Neural cell (in vitro differentiated cells): ENCODE measurements around the gene SCD. TPM values are rescaled to one million over a fixed set of nuclear protein-coding genes. Genes with fewer than 3 reads are reported as not detected.

Experiments
- H2AFZ ChIP-seq: fragments of 200-600, 300-800 bp; sonication (generic), shearing (Covaris generic); 2 replicates; pipeline ENCODE4 v1.6.0; 2014; ENCODE audit warnings: low read depth, mild to moderate bottlenecking, antibody characterized with exemption, low read length, moderate library complexity
- H3F3A ChIP-seq: fragments of 200-600 bp; shearing (Covaris generic); 2 replicates; pipeline ENCODE4 v1.6.1; 2016; ENCODE audit warnings: mild to moderate bottlenecking, moderate library complexity, mixed read lengths, antibody characterized with exemption, low read length; ENCODE audit not compliant: insufficient read depth, poor library complexity, severe bottlenecking
- H3K27ac ChIP-seq: fragments of 200-600, 300-800 bp; sonication (generic), shearing (Covaris generic); 2 replicates; pipeline ENCODE4 v1.5.1; 2014; ENCODE audit warnings: mild to moderate bottlenecking, low read length, moderate library complexity
- H3K27me3 ChIP-seq: fragments of 300-800, 200-600 bp; sonication (generic), shearing (Covaris generic); 2 replicates; pipeline ENCODE4 v1.6.0; 2014; ENCODE audit warnings: mild to moderate bottlenecking, low read depth, low read length, moderate library complexity; ENCODE audit not compliant: insufficient read depth
- H3K36me3 ChIP-seq: fragments of 300-800, 200-600 bp; sonication (generic), shearing (Covaris generic); 2 replicates; pipeline ENCODE4 v1.5.1; 2014; ENCODE audit warnings: mild to moderate bottlenecking, antibody characterized with exemption, low read length, moderate library complexity; ENCODE audit not compliant: insufficient read depth
- H3K4me2 ChIP-seq: fragments of 300-800, 200-600 bp; sonication (generic), shearing (Covaris generic); 2 replicates; pipeline ENCODE4 v1.6.0; 2014; ENCODE audit warnings: mild to moderate bottlenecking, low read length
- H3K4me3 ChIP-seq: fragments of 300-800, 200-600 bp; sonication (generic), shearing (Covaris generic); 2 replicates; pipeline ENCODE4 v1.5.1; 2014; ENCODE audit warnings: mild to moderate bottlenecking, low read length, moderate library complexity
- H3K79me2 ChIP-seq: fragments of 200-600 bp; shearing (Covaris generic); replicated peaks from 2 replicates; pipeline ENCODE4 v1.6.0; 2014; ENCODE audit warnings: mild to moderate bottlenecking, low read length, moderate library complexity; ENCODE audit not compliant: insufficient read depth
- H3K9ac ChIP-seq: fragments of 300-800, 200-600 bp; sonication (generic), shearing (Covaris generic); 2 replicates; pipeline ENCODE4 v1.6.1; 2016; ENCODE audit warnings: mild to moderate bottlenecking, low read length, mixed read lengths
- H3K9me2 ChIP-seq: fragments of 200-600 bp; shearing (Covaris generic); 2 replicates; pipeline ENCODE4 v1.6.1; 2016; ENCODE audit warnings: mild to moderate bottlenecking, low read length, mixed read lengths; ENCODE audit not compliant: insufficient read depth
- H3K9me3 ChIP-seq: fragments of 200-600, 300-800 bp; sonication (generic), shearing (Covaris generic); 2 replicates; pipeline ENCODE4 v1.6.1; 2016; ENCODE audit warnings: mild to moderate bottlenecking, mixed run types, low read length, moderate library complexity, mixed read lengths
- H4K20me1 ChIP-seq: fragments of 200-600 bp; shearing (Covaris generic); 2 replicates; pipeline ENCODE4 v1.6.1; 2016; ENCODE audit warnings: mild to moderate bottlenecking, mixed run types; ENCODE audit not compliant: insufficient read depth
- EP300 ChIP-seq: fragments of 450-650 bp; conservative IDR thresholded peaks from 2 replicates; pipeline ENCODE4 v1.6.1; 2014; ENCODE audit warnings: antibody characterized with exemption, mild to moderate bottlenecking, moderate library complexity; ENCODE audit not compliant: poor library complexity, severe bottlenecking
- EZH2 ChIP-seq: fragments of 200-600, 300-800 bp; shearing (Covaris generic), sonication (generic); IDR thresholded peaks from 2 replicates; pipeline ENCODE4 v1.6.1; 2014; ENCODE audit warnings: antibody characterized with exemption, low read length, borderline replicate concordance, mild to moderate bottlenecking; ENCODE audit not compliant: insufficient read depth, poor library complexity, severe bottlenecking
- MXI1 ChIP-seq: fragments of 450-650 bp; conservative IDR thresholded peaks from 2 replicates; pipeline ENCODE4 v1.6.1; 2014; ENCODE audit warnings: antibody characterized with exemption, mild to moderate bottlenecking; ENCODE audit not compliant: poor library complexity, severe bottlenecking
- POLR2AphosphoS5 ChIP-seq: IDR thresholded peaks from 2 replicates; pipeline ENCODE4 v1.6.1; 2012
- RAD21 ChIP-seq: fragments of 450-650 bp; conservative IDR thresholded peaks from 2 replicates; pipeline ENCODE4 v1.6.1; 2014; ENCODE audit warnings: antibody characterized with exemption, mild to moderate bottlenecking, moderate library complexity
- SMC3 ChIP-seq: fragments of 450-650 bp; conservative IDR thresholded peaks from 2 replicates; pipeline ENCODE4 v1.6.1; 2014; ENCODE audit warnings: antibody characterized with exemption, mild to moderate bottlenecking, moderate library complexity; ENCODE audit not compliant: poor library complexity
- TAF1 ChIP-seq: IDR thresholded peaks from 2 replicates; pipeline ENCODE4 v1.6.1; 2012; ENCODE audit warnings: low read depth
- polyA plus RNA-seq: library from polyadenylated mRNA; depleted of rRNA; stranded (reverse); fragments of >200 nt; gene quantifications from 2 replicates; pipeline ENCODE4 v1.2.3, GENCODE V29; 2014
- TF ChIP-seq, protein P1 (sequence below): IDR thresholded peaks from 2 replicates; pipeline ENCODE4 v1.6.1; 2012; ENCODE audit warnings: borderline replicate concordance
- TF ChIP-seq, protein P2 (sequence below): fragments of 450-650 bp; IDR thresholded peaks from 2 replicates; pipeline ENCODE4 v1.5.1; 2014; ENCODE audit warnings: antibody characterized with exemption, mild to moderate bottlenecking, moderate library complexity; ENCODE audit not compliant: poor library complexity, severe bottlenecking

Gene SCD
- polyA plus RNA-seq, 1 donor from 2014 or later, result 82.9 TPM

DNA sequence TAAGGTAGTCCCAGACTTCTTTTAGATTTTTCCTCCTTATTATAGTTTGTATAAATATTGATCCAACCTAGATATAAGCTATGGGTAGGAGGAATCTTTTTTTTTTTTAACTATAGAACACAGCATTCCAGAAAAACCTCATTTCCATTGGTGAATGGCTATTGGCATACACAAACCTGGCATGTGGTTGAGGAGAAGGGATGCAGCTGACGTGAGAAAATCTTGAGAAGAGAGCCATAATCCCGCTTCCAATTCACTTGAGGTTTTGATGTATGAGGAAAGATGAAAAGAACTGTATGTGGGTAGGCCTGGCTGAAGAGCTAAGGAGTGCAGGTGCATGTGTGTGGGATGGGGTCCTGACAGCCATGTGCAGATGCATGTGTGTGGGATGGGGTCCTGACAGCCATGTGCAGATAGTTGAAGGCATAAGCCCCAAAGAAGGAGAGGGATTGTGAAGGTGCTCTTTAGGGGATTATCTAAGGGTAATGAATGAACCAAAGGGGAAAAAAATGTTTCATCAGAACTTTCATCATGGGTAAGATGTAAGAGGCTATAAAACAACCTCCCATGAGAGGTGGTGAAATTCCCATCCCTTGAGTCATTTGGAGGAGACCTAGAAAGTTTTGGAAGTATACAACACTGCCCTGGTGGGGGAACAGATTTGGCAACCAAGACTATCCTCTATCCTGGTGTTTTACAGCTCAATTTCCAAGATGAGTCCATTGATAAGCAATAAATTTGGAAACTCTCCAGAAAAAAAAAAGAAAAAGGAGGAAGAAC lies 13.2 kb upstream of the SCD start:
- H3K27ac ChIP-seq, result no peak overlapping the region

DNA sequence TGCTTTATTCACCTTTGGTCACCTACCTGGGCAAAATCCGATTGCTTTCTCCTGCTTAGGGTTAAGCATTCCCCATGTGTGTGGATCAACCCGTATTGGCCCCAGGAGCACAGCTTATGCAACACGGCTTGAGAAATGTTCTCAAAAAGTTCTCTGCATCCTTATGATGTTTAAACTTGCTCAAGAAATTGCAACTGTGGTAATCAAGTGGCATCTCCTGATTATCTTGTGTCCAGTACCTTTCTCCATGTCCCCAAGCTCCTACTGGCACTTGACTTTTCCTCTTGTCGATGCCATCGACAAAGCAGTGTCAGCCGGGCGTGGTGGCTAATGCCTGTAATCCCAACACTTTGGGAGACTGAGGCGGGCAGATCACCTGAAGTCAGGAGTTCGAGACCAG lies 12.3 kb upstream of the SCD start:
- no peaks in the 10 kb centered on the region for H3K9me2 ChIP-seq
- no peaks in the 10 kb centered on the region for H3K27me3 ChIP-seq
- no peak overlapping the region for H3K27ac ChIP-seq
- H4K20me1 ChIP-seq, result no peaks in the 10 kb centered on the region
- H3K9ac ChIP-seq, result no peak overlapping the region
- H3K4me2 ChIP-seq, result no peak overlapping the region
- no peak overlapping the region for H3K4me3 ChIP-seq
- no peaks in the 10 kb centered on the region for H3K9me3 ChIP-seq
- no peak overlapping the region for H2AFZ ChIP-seq
- H3F3A ChIP-seq, result no peaks in the 10 kb centered on the region
- no peaks in the 10 kb centered on the region for H3K36me3 ChIP-seq
- TF ChIP-seq TAF1 (no peak), EP300 (no peak), RAD21 (no peak), SMC3 (no peak), POLR2AphosphoS5 (no peak), EZH2 (no peak), MXI1 (no peak)
- TF ChIP-seq, protein P1, sequence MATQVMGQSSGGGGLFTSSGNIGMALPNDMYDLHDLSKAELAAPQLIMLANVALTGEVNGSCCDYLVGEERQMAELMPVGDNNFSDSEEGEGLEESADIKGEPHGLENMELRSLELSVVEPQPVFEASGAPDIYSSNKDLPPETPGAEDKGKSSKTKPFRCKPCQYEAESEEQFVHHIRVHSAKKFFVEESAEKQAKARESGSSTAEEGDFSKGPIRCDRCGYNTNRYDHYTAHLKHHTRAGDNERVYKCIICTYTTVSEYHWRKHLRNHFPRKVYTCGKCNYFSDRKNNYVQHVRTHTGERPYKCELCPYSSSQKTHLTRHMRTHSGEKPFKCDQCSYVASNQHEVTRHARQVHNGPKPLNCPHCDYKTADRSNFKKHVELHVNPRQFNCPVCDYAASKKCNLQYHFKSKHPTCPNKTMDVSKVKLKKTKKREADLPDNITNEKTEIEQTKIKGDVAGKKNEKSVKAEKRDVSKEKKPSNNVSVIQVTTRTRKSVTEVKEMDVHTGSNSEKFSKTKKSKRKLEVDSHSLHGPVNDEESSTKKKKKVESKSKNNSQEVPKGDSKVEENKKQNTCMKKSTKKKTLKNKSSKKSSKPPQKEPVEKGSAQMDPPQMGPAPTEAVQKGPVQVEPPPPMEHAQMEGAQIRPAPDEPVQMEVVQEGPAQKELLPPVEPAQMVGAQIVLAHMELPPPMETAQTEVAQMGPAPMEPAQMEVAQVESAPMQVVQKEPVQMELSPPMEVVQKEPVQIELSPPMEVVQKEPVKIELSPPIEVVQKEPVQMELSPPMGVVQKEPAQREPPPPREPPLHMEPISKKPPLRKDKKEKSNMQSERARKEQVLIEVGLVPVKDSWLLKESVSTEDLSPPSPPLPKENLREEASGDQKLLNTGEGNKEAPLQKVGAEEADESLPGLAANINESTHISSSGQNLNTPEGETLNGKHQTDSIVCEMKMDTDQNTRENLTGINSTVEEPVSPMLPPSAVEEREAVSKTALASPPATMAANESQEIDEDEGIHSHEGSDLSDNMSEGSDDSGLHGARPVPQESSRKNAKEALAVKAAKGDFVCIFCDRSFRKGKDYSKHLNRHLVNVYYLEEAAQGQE, result no peak
- TF ChIP-seq, protein P2, sequence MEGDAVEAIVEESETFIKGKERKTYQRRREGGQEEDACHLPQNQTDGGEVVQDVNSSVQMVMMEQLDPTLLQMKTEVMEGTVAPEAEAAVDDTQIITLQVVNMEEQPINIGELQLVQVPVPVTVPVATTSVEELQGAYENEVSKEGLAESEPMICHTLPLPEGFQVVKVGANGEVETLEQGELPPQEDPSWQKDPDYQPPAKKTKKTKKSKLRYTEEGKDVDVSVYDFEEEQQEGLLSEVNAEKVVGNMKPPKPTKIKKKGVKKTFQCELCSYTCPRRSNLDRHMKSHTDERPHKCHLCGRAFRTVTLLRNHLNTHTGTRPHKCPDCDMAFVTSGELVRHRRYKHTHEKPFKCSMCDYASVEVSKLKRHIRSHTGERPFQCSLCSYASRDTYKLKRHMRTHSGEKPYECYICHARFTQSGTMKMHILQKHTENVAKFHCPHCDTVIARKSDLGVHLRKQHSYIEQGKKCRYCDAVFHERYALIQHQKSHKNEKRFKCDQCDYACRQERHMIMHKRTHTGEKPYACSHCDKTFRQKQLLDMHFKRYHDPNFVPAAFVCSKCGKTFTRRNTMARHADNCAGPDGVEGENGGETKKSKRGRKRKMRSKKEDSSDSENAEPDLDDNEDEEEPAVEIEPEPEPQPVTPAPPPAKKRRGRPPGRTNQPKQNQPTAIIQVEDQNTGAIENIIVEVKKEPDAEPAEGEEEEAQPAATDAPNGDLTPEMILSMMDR, result no peak
- no peaks in the 10 kb centered on the region for H3K79me2 ChIP-seq

More for the DNA sequence above, 13.2 kb upstream of the SCD start:
- no peaks in the 10 kb centered on the region for H3K36me3 ChIP-seq
- H2AFZ ChIP-seq, result no peak overlapping the region
- H3K9me2 ChIP-seq, result no peaks in the 10 kb centered on the region
- H3F3A ChIP-seq, result no peaks in the 10 kb centered on the region
- no peak overlapping the region for H3K9ac ChIP-seq
- H4K20me1 ChIP-seq, result no peaks in the 10 kb centered on the region
- H3K9me3 ChIP-seq, result no peaks in the 10 kb centered on the region
- TF ChIP-seq EZH2 (no peak), EP300 (no peak), SMC3 (no peak), MXI1 (no peak), TAF1 (no peak), POLR2AphosphoS5 (no peak), RAD21 (no peak)
- TF ChIP-seq, protein P1, result no peak
- TF ChIP-seq, protein P2, result no peak
- no peak overlapping the region for H3K4me3 ChIP-seq
- H3K27me3 ChIP-seq, result no peaks in the 10 kb centered on the region
- no peaks in the 10 kb centered on the region for H3K79me2 ChIP-seq
- no peak overlapping the region for H3K4me2 ChIP-seq
